ENCODE results near the gene CDCA5. TPM values are rescaled to one million over a fixed set of nuclear protein-coding genes. Genes with fewer than 3 reads are reported as not detected.

CDCA5 gene
- total RNA-seq, result 26.8 TPM
- polyA plus RNA-seq, result 2.2 TPM
- long read RNA-seq, donor 1, partial matches to known transcripts, result 0 of 2 reads
- long read RNA-seq, donor 1, other reads (novel, unspliced or antisense), result 0 of 2 reads
- long read RNA-seq, donor 2, result 0 reads
- long read RNA-seq, donor 3, transcript CDCA5-204 (5 exons, 1,004 nt), result minor isoform, 5 of 17 reads
- long read RNA-seq, donor 3, transcript CDCA5-201 (6 exons, 2,587 nt), result major isoform, 12 of 17 reads
- long read RNA-seq, donor 3, partial matches to known transcripts, result 0 of 17 reads
- long read RNA-seq, donor 3, other reads (novel, unspliced or antisense), result 0 of 17 reads
- long read RNA-seq, donor 4, transcript CDCA5-201 (6 exons, 2,587 nt), result major isoform, 10 of 72 reads
- long read RNA-seq, donor 4, partial matches to known transcripts, result 60 of 72 reads
- long read RNA-seq, donor 4, other reads (novel, unspliced or antisense), result 0 of 72 reads
- long read RNA-seq, donor 5, transcript CDCA5-201 (6 exons, 2,587 nt), result major isoform, 12 of 20 reads
- long read RNA-seq, donor 5, partial matches to known transcripts, result 0 of 20 reads
- long read RNA-seq, donor 5, other reads (novel, unspliced or antisense), result 0 of 20 reads
- long read RNA-seq, donor 6, transcript CDCA5-201 (6 exons, 2,587 nt), result major isoform, 16 of 33 reads
- long read RNA-seq, donor 6, partial matches to known transcripts, result 16 of 33 reads
- long read RNA-seq, donor 6, other reads (novel, unspliced or antisense), result 0 of 33 reads
- long read RNA-seq, donor 7, transcript CDCA5-201 (6 exons, 2,587 nt), result major isoform, 15 of 16 reads
- long read RNA-seq, donor 7, partial matches to known transcripts, result 0 of 16 reads
- long read RNA-seq, donor 7, other reads (novel, unspliced or antisense), result 0 of 16 reads
- long read RNA-seq, donor 8, transcript CDCA5-201 (6 exons, 2,587 nt), result major isoform, 6 of 27 reads
- long read RNA-seq, donor 8, partial matches to known transcripts, result 18 of 27 reads
- long read RNA-seq, donor 8, other reads (novel, unspliced or antisense), result 0 of 27 reads
- long read RNA-seq, donor 9, transcript CDCA5-201 (6 exons, 2,587 nt), result major isoform, 15 of 18 reads
- long read RNA-seq, donor 9, partial matches to known transcripts, result 0 of 18 reads
- long read RNA-seq, donor 9, other reads (novel, unspliced or antisense), result 0 of 18 reads
- long read RNA-seq, donor 10, transcript CDCA5-201 (6 exons, 2,587 nt), result major isoform, 11 of 15 reads
- long read RNA-seq, donor 10, partial matches to known transcripts, result 0 of 15 reads
- long read RNA-seq, donor 10, other reads (novel, unspliced or antisense), result 0 of 15 reads

GRCh38 chr11:65083834-65084597 lies at the start of gene CDCA5, which contains the start of gene ZFPL1:
Gene CDCA5, minus strand, starts transcription at chr11:65084040. Its CDS starts 62 bp downstream, at chr11:65083978.
Gene ZFPL1, plus strand, starts transcription at chr11:65084222. Its CDS starts 477 bp downstream, at chr11:65084699.
- Histone ChIP-seq H3K27me3 (ENCODE audit: control insufficient read depth in 2 of 2, insufficient read depth in 1 of 2, low read length in 1 of 2) (no peaks in the 10 kb centered on the region), H3K36me3 (ENCODE audit: control insufficient read depth in 2 of 2, insufficient read depth in 2 of 2, low read length in 1 of 2) (peaks cover 48 to 69% of the 10 kb centered on the region in 2 donors)
- under 1% methylated on average over 79 of the region's 79 CpGs for WGBS

GRCh38 chr11:65132988-65133700 lies 49.3 kb upstream of the CDCA5 start:
- peak overlapping the region; percentile 79 to 88 for H3K4me3 ChIP-seq (ENCODE audit: low read length in 2 of 2)
- peaks cover 45 to 47% of the 10 kb centered on the region in 2 donors for H3K36me3 ChIP-seq (ENCODE audit: control insufficient read depth in 2 of 2, insufficient read depth in 2 of 2, low read length in 1 of 2)
- H3K9me3 ChIP-seq (ENCODE audit: control insufficient read depth in 2 of 2, insufficient read depth in 1 of 2, low read length in 1 of 2), result no peaks in the 10 kb centered on the region
- peaks cover 10 to 31% of the 10 kb centered on the region in 2 donors for H3K4me1 ChIP-seq (ENCODE audit: control insufficient read depth in 2 of 2, insufficient read depth in 2 of 2, low read length in 2 of 2)
- no peak overlapping the region for H3K27ac ChIP-seq (ENCODE audit: low read depth in 1 of 2, low read length in 1 of 2)
- DNase-seq (ENCODE audit: low read depth in 6 of 9, low spot score in 9 of 9), result peak in 1 of 9 donors; percentile 51
- H3K27me3 ChIP-seq (ENCODE audit: control insufficient read depth in 2 of 2, insufficient read depth in 1 of 2, low read length in 1 of 2), result no peaks in the 10 kb centered on the region
- 52% methylated on average over 18 of the region's 18 CpGs for WGBS

More at GRCh38 chr11:65083834-65084597, at the start of gene CDCA5, which contains the start of gene ZFPL1:
- peaks cover 14 to 33% of the 10 kb centered on the region in 2 donors for H3K4me1 ChIP-seq (ENCODE audit: control insufficient read depth in 2 of 2, insufficient read depth in 2 of 2, low read length in 2 of 2)
- H3K4me3 ChIP-seq (ENCODE audit: low read length in 2 of 2), result peak within 1 kb of the TSS; percentile 73 to 98
- DNase-seq (ENCODE audit: low read depth in 6 of 9, low spot score in 9 of 9), result peak; percentile 83 to 98 (median 94)
- peak within 1 kb of the TSS; percentile 86 to 94 for H3K27ac ChIP-seq (ENCODE audit: low read depth in 1 of 2, low read length in 1 of 2)
- peaks cover 0 to 2% of the 10 kb centered on the region in 2 donors for H3K9me3 ChIP-seq (ENCODE audit: control insufficient read depth in 2 of 2, insufficient read depth in 1 of 2, low read length in 1 of 2)

- DNase-seq (ENCODE audit: low read depth in 6 of 9, low spot score in 9 of 9), result no peak
- peaks cover 10 to 31% of the 10 kb centered on the region in 2 donors for H3K4me1 ChIP-seq (ENCODE audit: control insufficient read depth in 2 of 2, insufficient read depth in 2 of 2, low read length in 2 of 2)
- WGBS, result 84% methylated on average over 10 of the region's 10 CpGs
Measured at GRCh38 chr11:65132238-65132987, 48.6 kb upstream of the CDCA5 start.

GRCh38 chr11:65131895-65132237 lies 48.0 kb upstream of the CDCA5 start:
- Histone ChIP-seq H3K27ac (ENCODE audit: low read depth in 1 of 2, low read length in 1 of 2) (no peak overlapping the region), H3K36me3 (ENCODE audit: control insufficient read depth in 2 of 2, insufficient read depth in 2 of 2, low read length in 1 of 2) (peaks cover 58 to 60% of the 10 kb centered on the region in 2 donors), H3K9me3 (ENCODE audit: control insufficient read depth in 2 of 2, insufficient read depth in 1 of 2, low read length in 1 of 2) (no peaks in the 10 kb centered on the region), H3K27me3 (ENCODE audit: control insufficient read depth in 2 of 2, insufficient read depth in 1 of 2, low read length in 1 of 2) (no peaks in the 10 kb centered on the region), H3K4me3 (ENCODE audit: low read length in 2 of 2) (no peak overlapping the region), H3K4me1 (ENCODE audit: control insufficient read depth in 2 of 2, insufficient read depth in 2 of 2, low read length in 2 of 2) (peaks cover 10 to 31% of the 10 kb centered on the region in 2 donors)
- WGBS, result 90% methylated on average over 6 of the region's 6 CpGs
- DNase-seq (ENCODE audit: low read depth in 6 of 9, low spot score in 9 of 9), result no peak

More at GRCh38 chr11:65132238-65132987, 48.6 kb upstream of the CDCA5 start:
- no peak overlapping the region for H3K27ac ChIP-seq (ENCODE audit: low read depth in 1 of 2, low read length in 1 of 2)
- H3K27me3 ChIP-seq (ENCODE audit: control insufficient read depth in 2 of 2, insufficient read depth in 1 of 2, low read length in 1 of 2), result no peaks in the 10 kb centered on the region
- H3K36me3 ChIP-seq (ENCODE audit: control insufficient read depth in 2 of 2, insufficient read depth in 2 of 2, low read length in 1 of 2), result peaks cover 52 to 54% of the 10 kb centered on the region in 2 donors
- H3K4me3 ChIP-seq (ENCODE audit: low read length in 2 of 2), result no peak overlapping the region
- no peaks in the 10 kb centered on the region for H3K9me3 ChIP-seq (ENCODE audit: control insufficient read depth in 2 of 2, insufficient read depth in 1 of 2, low read length in 1 of 2)

- Histone ChIP-seq H3K9me3 (ENCODE audit: control insufficient read depth in 2 of 2, insufficient read depth in 1 of 2, low read length in 1 of 2) (no peaks in the 10 kb centered on the region), H3K36me3 (ENCODE audit: control insufficient read depth in 2 of 2, insufficient read depth in 2 of 2, low read length in 1 of 2) (peaks cover 62 to 64% of the 10 kb centered on the region in 2 donors), H3K27ac (ENCODE audit: low read depth in 1 of 2, low read length in 1 of 2) (no peak overlapping the region), H3K4me3 (ENCODE audit: low read length in 2 of 2) (no peak overlapping the region), H3K27me3 (ENCODE audit: control insufficient read depth in 2 of 2, insufficient read depth in 1 of 2, low read length in 1 of 2) (no peaks in the 10 kb centered on the region), H3K4me1 (ENCODE audit: control insufficient read depth in 2 of 2, insufficient read depth in 2 of 2, low read length in 2 of 2) (peaks cover 10 to 28% of the 10 kb centered on the region in 2 donors)
- WGBS, result 96% methylated on average over 3 of the region's 3 CpGs
- no peak for DNase-seq (ENCODE audit: low read depth in 6 of 9, low spot score in 9 of 9)
Measured at GRCh38 chr11:65131417-65131776, 47.6 kb upstream of the CDCA5 start.

- Histone ChIP-seq H3K9me3 (ENCODE audit: control insufficient read depth in 2 of 2, insufficient read depth in 1 of 2, low read length in 1 of 2) (no peaks in the 10 kb centered on the region), H3K27ac (ENCODE audit: low read depth in 1 of 2, low read length in 1 of 2) (no peak overlapping the region), H3K27me3 (ENCODE audit: control insufficient read depth in 2 of 2, insufficient read depth in 1 of 2, low read length in 1 of 2) (no peaks in the 10 kb centered on the region), H3K4me1 (ENCODE audit: control insufficient read depth in 2 of 2, insufficient read depth in 2 of 2, low read length in 2 of 2) (peaks cover 10 to 24% of the 10 kb centered on the region in 2 donors), H3K36me3 (ENCODE audit: control insufficient read depth in 2 of 2, insufficient read depth in 2 of 2, low read length in 1 of 2) (peaks cover 66 to 70% of the 10 kb centered on the region in 2 donors), H3K4me3 (ENCODE audit: low read length in 2 of 2) (no peak overlapping the region)
- 97% methylated on average over 19 of the region's 19 CpGs for WGBS
- no peak for DNase-seq (ENCODE audit: low read depth in 6 of 9, low spot score in 9 of 9)
Measured at GRCh38 chr11:65130631-65131416, 47.0 kb upstream of the CDCA5 start.
